NCI-H2196 treated with DMSO at 0.1 percent for 48 hours (cell line): ENCODE data around the gene RET.

Source experiments
- DNase-seq: peaks from one replicate; lab custom pipeline; 2025; ENCODE audit not compliant: unreplicated experiment; lab: John Stamatoyannopoulos, UW

The RET gene

DNA sequence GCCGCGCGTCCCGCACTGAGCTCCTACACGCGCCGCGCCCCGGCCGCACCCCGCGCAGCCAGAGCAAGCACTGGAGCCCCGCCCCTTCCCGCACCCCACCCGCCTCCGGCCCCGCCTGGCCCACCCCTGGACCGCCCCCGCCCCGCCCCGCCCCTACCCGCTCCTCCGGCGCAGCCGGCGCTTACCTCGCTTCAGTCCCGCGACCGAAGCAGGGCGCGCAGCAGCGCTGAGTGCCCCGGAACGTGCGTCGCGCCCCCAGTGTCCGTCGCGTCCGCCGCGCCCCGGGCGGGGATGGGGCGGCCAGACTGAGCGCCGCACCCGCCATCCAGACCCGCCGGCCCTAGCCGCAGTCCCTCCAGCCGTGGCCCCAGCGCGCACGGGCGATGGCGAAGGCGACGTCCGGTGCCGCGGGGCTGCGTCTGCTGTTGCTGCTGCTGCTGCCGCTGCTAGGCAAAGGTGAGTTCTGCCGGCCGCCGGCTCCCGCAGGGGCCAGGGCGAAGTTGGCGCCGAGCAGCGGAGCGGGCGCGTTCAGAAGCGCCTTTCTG, at the start of gene RET:
RET (plus strand) TSS at position 194 of the 545 bp plus-strand sequence; CDS start at position 384, 190 bp downstream.
- peak; percentile 20 for DNase-seq

DNA sequence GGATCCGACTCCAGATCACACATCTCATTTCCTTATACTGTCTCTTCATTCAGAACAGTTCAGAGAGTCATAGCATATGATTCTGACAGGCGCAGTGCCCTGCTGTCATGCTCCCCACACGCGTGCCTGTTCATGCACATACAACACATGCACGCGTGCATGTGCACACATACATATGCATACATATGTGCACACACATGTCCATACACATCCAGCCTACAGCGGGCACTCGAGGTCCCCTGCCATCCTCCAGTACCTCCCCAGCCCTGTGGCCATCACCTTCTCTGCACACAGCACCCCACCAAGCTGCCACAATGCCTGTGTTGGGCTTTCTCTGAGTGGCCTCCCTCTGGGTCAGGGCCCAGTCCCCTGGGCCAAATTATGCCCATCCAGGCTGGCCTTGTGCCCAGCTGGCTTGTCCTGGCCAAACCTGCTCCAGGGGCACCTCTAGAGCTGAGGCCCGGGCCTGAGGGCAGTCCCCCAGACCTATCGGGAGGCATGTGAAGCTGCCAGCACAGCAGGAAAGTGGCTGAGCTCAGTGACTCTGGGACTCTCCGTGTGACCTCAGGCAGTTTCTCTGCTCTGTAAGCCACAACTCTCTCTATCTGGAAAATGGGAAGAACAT, 49.4 kb upstream of the RET start:
- DNase-seq, result no peak

DNA sequence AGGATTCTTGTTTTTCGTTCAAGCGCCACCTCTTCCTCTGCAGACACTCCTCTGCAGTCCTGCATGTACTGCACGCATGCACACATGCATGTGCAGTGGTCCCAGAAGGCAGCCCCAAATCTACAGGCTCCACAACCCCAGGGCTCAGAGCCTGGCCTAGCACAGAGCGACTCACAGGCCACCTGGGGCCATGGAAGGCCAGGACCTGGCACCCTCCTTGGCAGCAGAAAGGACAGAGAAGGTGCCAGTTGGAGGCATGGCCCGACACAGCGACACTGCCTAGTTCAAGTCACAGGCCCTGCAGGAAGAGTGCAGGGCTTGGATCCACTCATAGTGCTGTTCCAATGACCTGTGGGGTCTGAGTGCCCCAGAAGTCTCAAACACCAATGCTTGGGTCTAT, 48.7 kb upstream of the RET start:
- no peak for DNase-seq

DNA sequence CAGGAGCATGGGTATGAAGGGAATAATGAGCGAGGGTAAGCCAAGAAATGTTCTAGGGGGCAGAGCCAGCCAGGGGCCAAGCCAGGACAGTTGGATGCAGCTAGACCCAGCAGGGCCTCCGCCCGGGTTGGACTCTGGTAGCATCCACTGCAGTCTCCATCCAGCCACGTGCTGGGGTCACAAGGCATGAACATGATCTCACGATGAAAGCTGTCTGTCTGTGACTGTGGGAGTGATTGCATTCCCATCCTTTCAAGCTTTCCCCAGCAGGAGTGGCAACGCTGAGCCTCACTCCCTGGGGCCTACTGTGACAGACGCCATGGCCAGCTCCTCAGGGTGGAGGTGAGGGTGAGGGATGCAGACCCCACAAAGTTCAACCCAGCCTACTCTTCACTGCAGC, 47.8 kb upstream of the RET start:
- DNase-seq, result no peak

DNA sequence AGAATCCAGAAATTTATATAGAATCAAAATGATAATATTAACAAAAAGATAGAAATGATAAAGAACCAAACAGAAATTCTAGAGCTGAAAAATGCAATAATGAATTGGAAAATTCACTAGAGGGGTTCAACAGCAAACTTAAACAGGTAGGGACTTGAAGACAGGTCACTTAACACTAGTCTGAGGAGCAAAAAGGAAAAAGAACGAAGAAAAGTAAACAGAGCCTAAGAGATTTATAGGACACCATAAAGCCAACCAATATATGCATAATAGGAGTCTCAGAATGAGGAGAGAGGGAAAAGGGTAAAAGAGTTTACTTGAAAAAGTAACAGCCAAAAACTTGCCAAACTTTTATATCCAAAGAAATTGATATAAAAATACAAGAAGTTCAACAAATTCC, 44.3 kb upstream of the RET start:
- DNase-seq, result no peak

DNA sequence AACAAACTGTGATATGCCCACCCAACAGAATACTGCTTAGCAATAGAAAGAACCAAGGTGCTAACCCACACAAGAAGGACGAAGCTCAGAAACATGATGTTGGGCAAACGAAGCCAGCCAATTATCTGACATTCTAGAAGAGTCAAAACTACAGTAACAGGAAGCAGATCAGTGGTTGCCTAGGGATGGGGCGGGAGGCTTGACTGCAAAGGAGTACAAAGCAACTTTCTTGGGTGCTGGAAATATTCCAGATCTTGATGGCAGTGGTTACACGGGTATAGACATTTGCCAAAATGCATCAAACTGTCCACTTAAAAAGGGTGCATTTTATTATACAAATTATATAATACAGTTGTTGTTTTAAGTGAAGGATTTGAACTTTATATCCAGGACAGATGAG, 41.1 kb upstream of the RET start:
- no peak for DNase-seq

DNA sequence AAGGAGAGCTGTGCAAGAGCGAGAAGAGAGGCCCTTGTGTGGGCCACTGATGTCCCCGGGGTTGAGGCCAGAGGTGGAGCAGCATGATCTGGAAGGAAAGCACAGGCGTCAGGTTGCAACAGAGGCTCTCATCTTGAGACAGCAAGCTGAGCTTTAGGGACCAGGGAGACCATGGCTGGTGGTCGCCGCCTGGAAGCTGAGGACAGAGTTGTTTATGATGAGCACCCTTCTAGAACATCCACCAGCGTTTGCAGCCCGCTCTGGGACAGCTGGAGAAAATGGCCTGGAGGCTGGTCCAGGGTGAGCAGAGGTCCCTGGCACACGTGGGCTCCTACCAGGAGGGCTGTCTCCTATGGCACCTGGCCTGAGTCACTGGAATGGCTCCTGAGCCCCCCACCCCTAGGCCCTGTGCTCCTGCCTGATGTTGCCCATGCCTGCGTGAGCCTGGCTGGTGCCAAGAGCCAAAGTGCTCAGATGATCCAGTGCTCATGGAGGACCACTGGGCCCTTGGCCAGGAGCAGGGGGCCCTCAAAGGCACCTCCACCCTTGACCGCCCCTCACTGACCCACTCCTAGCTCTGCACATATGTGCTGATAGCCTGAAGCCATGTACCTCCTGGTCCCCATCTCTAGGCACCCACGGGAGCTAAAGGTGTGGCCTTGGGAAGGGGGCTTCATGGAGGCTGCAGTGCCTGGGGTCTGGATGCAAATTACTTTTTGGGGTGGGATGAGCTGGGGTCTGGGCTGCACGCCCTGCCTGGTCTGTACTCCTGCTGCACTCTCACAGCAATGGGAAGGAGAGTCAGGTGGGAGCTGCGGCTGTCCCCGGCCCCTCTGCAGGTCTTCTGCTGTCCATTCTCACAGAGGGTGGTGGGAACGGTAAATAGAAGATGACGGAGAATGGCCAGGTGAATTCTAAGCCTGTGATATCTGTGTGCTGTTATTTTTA, 40.1 kb upstream of the RET start:
- no peak for DNase-seq

DNA sequence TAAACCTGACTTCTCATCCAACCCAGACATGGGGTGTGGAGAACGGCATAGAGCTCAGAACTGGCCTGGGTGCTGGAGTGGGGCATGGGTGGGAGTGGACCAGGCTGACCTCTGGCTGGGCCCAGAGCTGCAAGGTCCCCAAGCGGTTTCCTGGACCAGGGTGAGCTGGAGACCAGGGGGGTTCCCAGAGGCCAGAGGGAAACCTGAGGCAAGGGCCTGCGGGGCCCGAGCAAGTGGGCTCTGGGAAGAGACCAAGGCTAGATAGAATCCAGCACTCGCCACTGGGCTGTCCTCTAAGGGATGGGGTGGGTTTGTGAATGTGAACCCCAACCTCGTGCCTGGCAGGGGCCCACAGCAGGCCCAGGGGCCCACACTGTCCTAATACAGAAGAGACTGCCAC, 39.4 kb upstream of the RET start:
- DNase-seq, result no peak

DNA sequence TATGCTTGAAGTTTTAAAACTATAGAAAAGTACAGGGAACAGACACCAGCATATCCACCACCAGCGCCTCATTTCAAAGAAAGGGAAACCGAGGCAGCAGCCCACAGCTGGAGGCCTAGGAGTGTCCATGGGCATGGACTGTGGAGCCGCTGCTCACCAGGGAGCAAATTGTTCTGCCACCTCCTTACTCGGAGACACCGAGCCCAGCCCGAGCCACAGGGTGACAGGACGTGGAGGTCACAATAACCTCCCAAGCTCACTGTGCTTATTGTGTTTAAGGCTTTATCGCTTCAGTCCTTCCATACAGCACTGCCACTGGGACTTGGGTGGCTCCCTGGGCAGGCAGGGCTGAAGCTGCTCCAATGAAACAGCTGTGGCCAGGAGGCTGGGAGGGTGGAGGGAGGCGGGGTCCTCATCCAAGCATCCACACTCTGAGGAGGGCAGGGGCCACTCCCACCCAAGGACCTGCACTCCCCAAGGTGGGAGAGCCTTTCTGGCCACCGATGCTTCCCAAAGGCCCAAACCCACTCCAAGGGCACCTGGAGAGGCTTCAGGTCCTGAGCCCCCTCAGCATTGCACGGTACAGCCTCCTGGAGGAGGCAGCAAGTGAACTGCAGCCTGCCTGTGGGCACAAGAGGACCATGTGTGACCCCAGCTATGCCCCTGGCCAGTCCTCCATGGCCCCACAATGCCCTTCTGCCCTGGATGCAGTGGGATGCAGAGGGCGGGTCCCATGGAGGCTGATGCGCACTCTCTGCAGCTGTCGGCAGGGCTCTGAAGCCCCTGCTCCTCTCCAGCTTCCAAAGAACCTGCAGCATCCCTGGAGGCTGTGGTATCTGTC, 38.7 kb upstream of the RET start:
- DNase-seq, result no peak

DNA sequence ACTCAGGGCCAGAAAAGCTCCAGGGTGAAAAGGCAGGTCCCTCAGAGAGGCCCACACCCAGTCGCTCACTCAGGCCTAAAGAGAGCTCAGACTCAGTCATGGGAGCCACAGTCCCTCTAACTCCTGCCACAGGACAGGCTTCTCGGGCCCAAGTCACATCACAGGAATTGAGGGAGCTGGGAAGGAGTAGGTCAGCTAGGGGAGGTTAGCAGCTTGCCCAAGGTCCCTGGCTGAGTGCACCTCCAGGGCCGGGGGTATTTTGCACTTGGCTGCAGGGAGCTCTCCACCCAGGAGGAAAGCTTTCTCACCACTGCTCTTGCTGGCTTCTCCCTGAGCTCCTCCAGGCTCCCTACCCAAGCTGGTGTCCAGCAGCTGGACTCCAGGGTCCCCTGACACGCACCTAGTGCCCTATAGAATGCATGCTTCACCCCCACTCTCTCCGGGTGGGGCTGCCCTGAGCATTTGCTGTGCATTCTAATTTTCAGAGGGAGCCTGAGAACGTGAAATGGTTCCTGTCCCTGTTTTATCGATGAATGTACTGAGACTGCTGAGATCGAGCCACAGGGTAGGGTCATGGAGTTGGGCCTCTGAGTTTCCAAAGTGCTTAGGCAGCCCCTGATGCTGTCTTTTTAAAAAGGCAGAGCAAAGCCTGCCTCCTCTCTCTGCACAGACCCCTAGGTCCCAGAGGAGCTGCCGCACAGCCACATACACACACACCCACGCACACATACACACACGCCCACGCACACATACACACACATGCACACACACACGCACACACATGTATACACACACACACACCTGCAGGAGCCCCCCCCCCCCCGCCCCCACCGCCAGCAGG, 37.9 kb upstream of the RET start:
- DNase-seq, result no peak

DNA sequence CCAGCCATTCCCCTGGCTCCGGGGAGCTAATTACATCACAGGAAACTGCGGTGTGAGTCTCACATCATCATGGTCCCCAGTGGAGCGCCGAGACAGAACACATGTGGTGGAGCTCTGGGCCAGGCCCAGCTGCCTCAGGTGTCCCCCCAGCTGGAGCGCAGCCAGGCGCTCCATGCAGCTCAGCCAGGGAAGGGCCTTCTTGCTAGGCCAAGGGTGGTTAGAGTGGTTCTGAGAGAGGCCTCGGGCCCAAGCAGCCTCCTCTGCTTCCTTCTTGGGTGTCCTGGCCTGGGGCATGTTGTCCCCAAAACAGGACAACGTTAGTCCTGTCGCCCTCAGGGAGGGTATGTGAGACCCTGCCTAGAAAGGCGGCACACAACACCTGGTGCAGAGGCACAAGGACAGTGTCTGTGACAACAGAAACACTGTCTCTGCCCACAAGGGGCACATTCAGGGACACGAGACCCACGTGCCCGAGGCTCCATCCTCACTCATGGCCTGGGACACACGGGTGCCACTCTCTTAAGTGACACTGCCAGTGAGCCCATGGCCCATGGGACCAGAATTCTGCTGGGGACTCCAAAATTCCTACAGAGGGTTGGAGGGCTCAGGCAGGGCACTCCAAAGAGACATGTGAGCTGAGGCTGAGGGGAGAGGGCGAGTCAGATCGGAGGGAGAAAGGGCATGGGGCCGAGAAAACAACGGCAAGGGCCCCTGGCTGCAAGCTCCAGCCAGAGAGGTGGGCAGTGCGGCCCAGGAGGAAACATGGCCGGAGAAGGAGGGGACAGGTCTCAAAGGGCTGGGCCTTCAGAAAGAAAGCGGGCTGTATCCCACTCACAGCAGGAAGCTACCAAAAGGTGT, 37.0 kb upstream of the RET start:
- no peak for DNase-seq

DNA sequence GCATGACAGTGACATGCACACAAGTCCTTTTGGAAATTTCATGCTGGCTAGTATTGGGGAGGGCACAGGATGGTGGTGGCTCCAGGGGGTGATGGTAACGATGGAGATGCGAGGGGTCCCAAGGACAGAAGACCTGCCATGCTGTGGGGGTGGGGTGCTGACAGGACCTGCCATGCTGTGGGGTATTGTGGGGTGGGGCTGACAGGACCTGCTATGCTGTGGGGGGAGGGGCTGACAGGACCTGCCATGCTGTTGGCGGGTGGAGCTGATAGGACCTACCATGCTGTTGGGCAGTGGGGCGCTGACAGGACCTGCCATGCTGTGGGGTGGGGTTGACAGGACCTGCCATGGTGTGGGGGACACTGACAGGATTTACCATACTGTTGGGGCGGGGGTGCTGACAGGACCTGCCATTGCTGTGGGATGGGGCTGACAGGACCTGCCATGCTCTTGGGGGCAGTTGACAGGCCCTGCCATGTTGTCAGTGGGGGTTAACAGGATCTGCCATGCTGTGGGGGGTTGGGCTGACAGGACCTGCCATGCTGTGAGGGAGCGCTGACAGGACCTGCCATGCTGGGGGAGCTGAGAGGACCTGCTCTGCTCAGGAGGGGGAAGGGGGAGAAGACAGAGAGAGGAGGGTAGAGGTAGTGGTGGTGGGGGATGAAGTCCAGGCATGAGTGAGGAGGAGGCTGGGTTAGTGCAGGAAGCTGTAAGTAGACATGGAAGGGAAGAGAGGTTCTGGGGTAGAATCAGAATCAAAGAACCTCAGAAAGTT, 36.2 kb upstream of the RET start:
- DNase-seq, result no peak

DNA sequence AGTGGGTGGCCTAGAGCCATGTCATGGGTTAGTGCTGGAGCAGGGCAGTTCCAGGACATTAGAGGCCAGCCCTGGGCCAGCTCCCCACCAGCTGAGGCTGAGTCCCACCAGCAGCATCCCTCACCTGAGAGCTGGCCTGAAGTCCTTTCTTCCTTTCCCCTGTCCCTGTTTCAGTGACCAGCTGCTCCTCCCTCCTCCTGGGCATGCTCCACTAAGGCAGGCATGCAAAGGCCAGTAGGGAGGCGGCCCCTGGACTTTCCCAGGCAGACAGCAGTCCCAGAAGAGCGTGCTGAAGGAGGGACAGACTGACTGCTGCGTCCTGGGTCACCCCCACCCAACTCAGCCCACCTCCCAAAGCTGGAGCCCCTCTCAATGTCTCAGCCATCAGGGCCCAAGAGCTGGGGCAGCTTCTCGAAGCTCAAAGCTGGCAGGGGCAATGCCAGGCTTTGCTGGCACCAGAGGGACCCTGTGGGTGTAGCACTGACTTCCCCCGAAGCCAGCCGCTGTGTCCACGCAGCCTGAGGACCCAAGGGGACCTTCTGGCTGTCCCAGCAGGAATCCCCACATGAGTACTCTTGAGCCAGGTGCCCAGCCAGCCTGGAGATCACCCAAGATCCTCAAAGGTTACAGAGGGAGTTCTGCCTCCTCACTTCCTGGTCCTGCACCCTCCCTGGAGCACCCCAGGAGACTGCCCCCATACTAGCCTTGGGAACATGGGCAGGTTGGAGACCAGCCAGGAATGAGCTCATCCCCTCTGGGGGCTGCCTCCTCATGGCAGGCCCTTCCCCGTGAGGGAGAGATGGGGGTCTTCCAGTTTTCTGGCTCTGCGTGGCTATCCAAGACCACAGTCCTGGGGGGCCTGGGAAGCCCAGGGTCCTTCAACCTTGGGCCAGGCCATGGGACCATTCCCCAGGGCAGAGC, 35.2 kb upstream of the RET start:
- DNase-seq, result no peak

DNA sequence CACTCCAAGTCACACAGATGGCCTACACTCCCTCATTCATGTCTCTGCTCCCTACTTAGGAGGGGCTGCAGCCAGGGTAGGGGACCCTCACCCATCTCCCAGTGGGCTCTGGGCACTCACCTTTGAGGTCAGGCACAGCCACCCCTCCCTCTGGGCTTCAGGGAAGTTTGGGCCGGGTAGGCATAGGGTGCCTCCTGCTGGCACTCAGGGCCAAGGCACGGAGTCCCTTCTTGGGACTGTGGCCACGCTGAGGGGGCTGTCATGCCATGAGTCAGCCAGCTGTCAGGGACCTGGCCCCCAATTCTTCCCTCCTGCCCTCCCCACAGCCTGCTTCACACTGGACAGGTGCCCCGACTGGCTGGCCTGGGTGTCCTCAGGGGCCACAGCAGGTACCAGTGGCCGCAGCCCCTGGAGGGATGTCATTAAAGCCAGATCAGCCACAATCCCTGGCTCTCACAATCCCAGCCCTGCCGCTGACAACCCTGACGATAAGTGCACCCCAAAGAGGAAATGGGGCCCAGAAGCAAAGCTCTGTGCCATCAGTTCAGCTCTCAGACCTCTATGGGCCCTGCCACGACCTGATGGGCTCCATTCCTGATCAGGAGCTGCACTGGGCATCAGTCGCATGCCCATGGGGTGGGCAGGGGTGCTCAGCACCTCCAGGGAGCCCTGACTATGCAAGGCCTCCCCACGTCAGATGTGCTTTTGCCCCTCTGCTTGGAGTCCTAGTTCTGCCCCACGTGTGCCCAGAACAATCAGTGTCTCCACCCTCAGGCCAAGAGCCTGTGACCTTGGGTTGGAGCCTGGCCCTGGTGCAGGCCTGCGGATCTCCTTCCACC, 34.1 kb upstream of the RET start:
- DNase-seq, result no peak

DNA sequence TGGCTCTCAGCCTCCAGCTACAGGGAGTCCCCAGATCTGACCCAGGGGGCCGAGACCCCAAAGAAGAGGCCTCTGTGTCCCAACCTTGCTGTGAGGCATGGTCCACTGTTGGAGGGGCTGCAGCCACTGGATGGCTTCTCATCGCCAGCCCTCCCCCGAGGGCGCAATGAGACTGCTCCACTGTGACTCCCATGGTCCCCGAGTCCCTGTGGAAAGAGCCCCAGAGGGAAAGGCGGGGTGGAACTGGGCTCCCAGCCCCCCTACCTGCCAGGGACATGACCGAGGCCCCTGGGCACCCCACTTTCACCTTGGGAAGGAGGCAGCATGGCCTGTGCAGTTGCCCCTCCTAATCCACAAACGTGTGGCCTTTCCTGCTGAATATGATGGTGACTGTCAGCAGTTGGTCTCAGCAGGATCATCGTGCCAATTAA, 33.5 kb upstream of the RET start:
- no peak for DNase-seq

DNA sequence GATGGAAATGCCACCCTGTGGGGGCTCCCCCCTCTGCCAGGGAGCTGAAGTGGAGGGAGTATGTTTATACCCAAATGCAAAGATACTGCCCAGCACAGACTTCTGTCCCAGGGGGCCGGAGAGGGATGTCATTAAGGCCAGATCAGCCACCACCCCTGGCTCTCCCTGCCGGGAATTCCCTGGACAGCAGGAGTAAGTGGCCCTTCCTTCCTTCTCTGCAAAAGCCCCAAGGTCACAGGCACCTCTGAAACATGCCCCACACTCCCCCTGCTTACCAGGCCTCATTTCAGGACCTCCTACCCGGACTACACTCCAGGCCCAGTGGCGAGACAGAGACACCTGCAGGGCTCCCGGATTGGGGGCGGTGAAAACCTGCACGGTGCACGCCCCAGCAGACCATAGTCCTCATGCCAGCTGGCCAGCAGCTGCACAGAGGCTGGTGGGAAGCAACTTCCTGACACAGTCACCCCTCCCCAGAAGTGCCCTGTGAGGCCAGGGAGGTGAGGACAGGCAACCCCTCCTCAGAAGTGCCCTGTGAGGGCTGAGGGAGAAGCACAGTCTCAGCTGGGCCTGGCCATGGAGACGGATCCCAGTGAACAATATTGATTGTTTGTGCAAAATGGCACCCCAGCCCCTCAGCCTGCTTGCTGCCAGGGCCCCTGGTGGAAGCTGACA, 33.0 kb upstream of the RET start:
- DNase-seq, result no peak
